ENCODE results near the gene SLC1A7.

SLC1A7 gene

GRCh38 chr1:53089478-53090226, 52.8 kb downstream of the SLC1A7 start:
- DNase-seq, result no peak

- DNase-seq, result no peak
These were observed 53.7 kb downstream of the SLC1A7 start for GRCh38 chr1:53088616-53089300.

GRCh38 chr1:53087332-53088285, 54.8 kb downstream of the SLC1A7 start:
- DNase-seq, result no peak

GRCh38 chr1:53086491-53087070, 55.9 kb downstream of the SLC1A7 start:
- no peak for DNase-seq

- no peak for DNase-seq
These were observed 57.0 kb downstream of the SLC1A7 start for GRCh38 chr1:53085405-53085804.

- peak; percentile 30 for DNase-seq
These were observed 57.9 kb downstream of the SLC1A7 start for GRCh38 chr1:53084589-53084971.

- no peak for DNase-seq
These were observed 58.5 kb downstream of the SLC1A7 start for GRCh38 chr1:53083636-53084588.

- DNase-seq, result no peak
These were observed 59.5 kb downstream of the SLC1A7 start for GRCh38 chr1:53082826-53083455.

GRCh38 chr1:53081384-53082066, 60.9 kb downstream of the SLC1A7 start:
- no peak for DNase-seq

GRCh38 chr1:53080769-53081168, 61.7 kb downstream of the SLC1A7 start:
- no peak for DNase-seq

- no peak for DNase-seq
These were observed 62.4 kb downstream of the SLC1A7 start for GRCh38 chr1:53080041-53080440.

GRCh38 chr1:53079251-53079650, 63.2 kb downstream of the SLC1A7 start:
- no peak for DNase-seq

GRCh38 chr1:53078333-53079101, 63.9 kb downstream of the SLC1A7 start:
- DNase-seq, result no peak

GRCh38 chr1:53077599-53077965, 64.9 kb downstream of the SLC1A7 start:
- DNase-seq, result no peak

GRCh38 chr1:53076721-53077598, 65.5 kb downstream of the SLC1A7 start:
- DNase-seq, result no peak

- DNase-seq, result no peak
These were observed 66.3 kb downstream of the SLC1A7 start for GRCh38 chr1:53076165-53076564.

- DNase-seq, result no peak
These were observed 66.7 kb downstream of the SLC1A7 start for GRCh38 chr1:53075761-53076163.

- DNase-seq, result no peak
These were observed 67.2 kb downstream of the SLC1A7 start for GRCh38 chr1:53075206-53075605.

All from CD4-positive, alpha-beta T cell treated with Interleukin-21 for 1 hour (primary cell).